MM.1S (cell line): Measurements from ENCODE around the gene RAB11FIP2.

Experiments used
- DNase-seq: peaks from one replicate; pipeline ENCODE4 v3.0.0-alpha.2; 2015
- H2AFZ ChIP-seq: fragments of 300-600 bp; sonication (generic); 2 replicates; pipeline ENCODE4 v1.6.0; 2016; ENCODE audit warnings: antibody characterized with exemption, low read length
- H3F3A ChIP-seq: fragments of 300-600 bp; sonication (generic); 2 replicates; pipeline ENCODE4 v1.6.1; 2016; ENCODE audit warnings: mild to moderate bottlenecking, antibody characterized with exemption, low read length, moderate library complexity, mixed read lengths; ENCODE audit not compliant: insufficient read depth
- H3K27ac ChIP-seq: fragments of 300-600 bp; sonication (generic); 2 replicates; pipeline ENCODE4 v1.5.1; 2016; ENCODE audit warnings: mild to moderate bottlenecking, low read length
- H3K27me3 ChIP-seq: fragments of 300-600 bp; sonication (generic); replicated peaks from 2 replicates; pipeline ENCODE4 v1.6.0; 2016; ENCODE audit warnings: low read length; ENCODE audit not compliant: insufficient read depth
- H3K36me3 ChIP-seq: fragments of 300-600 bp; sonication (generic); replicated peaks from 2 replicates; pipeline ENCODE4 v1.6.1; 2016; ENCODE audit warnings: mild to moderate bottlenecking, low read length, mixed read lengths; ENCODE audit not compliant: insufficient read depth
- H3K4me1 ChIP-seq: fragments of 300-600 bp; sonication (generic); 2 replicates; pipeline ENCODE4 v1.6.1; 2016; ENCODE audit warnings: low read length, mixed read lengths
- H3K4me2 ChIP-seq: fragments of 300-600 bp; sonication (generic); 2 replicates; pipeline ENCODE4 v1.6.0; 2016; ENCODE audit warnings: low read depth, low read length
- H3K4me3 ChIP-seq: fragments of 300-600 bp; sonication (generic); 2 replicates; pipeline ENCODE4 v1.5.1; 2016; ENCODE audit warnings: low read length, mixed read lengths
- H3K79me2 ChIP-seq: fragments of 300-600 bp; sonication (generic); 2 replicates; pipeline ENCODE4 v1.6.1; 2016; ENCODE audit warnings: mixed run types, low read length, mixed read lengths
- H3K9ac ChIP-seq: fragments of 300-600 bp; sonication (generic); 2 replicates; pipeline ENCODE4 v1.6.1; 2016; ENCODE audit warnings: low read length, mixed read lengths
- H3K9me2 ChIP-seq: fragments of 300-600 bp; sonication (generic); replicated peaks from 2 replicates; pipeline ENCODE4 v1.6.1; 2016; ENCODE audit warnings: mild to moderate bottlenecking, low read length, mixed read lengths; ENCODE audit not compliant: insufficient read depth
- H3K9me3 ChIP-seq: fragments of 300-600 bp; sonication (generic); replicated peaks from 2 replicates; pipeline ENCODE4 v1.6.1; 2016; ENCODE audit warnings: mild to moderate bottlenecking, low read length, mixed read lengths; ENCODE audit not compliant: insufficient read depth
- H4K20me1 ChIP-seq: fragments of 300-600 bp; sonication (generic); 2 replicates; pipeline ENCODE4 v1.6.1; 2016; ENCODE audit warnings: mild to moderate bottlenecking, low read length, moderate library complexity, mixed read lengths; ENCODE audit not compliant: insufficient read depth
- CTCF ChIP-seq: fragments of 300-600 bp; sonication (generic); IDR thresholded peaks from 2 replicates; pipeline ENCODE4 v1.5.1; 2016; ENCODE audit warnings: antibody characterized with exemption, low read length, mixed read lengths
- EZH2 ChIP-seq: fragments of 300-600 bp; sonication (generic); optimal IDR thresholded peaks from 2 replicates; pipeline ENCODE3; 2017; ENCODE audit warnings: low read depth, mild to moderate bottlenecking, antibody characterized with exemption, low read length, mixed read lengths
- EZH2phosphoT487 ChIP-seq: fragments of 300-600 bp; sonication (generic); IDR thresholded peaks from 2 replicates; pipeline ENCODE4 v1.6.1; 2018; ENCODE audit warnings: antibody characterized with exemption, low read length

The RAB11FIP2 gene

GRCh38 chr10:117964536-117964935, 82.2 kb downstream of the RAB11FIP2 start:
- no peaks in the 10 kb centered on the region for H3K9me2 ChIP-seq
- TF ChIP-seq EZH2, result no peak
- no peak for TF ChIP-seq EZH2phosphoT487
- TF ChIP-seq CTCF, result no peak
- H3K27me3 ChIP-seq, result no peaks in the 10 kb centered on the region
- H4K20me1 ChIP-seq, result no peaks in the 10 kb centered on the region
- H2AFZ ChIP-seq, result no peak overlapping the region
- no peak overlapping the region for H3K4me3 ChIP-seq
- H3K27ac ChIP-seq, result no peak overlapping the region
- H3K79me2 ChIP-seq, result no peaks in the 10 kb centered on the region
- no peak overlapping the region for H3K9ac ChIP-seq
- no peaks in the 10 kb centered on the region for H3K4me1 ChIP-seq
- no peaks in the 10 kb centered on the region for H3F3A ChIP-seq
- no peaks in the 10 kb centered on the region for H3K9me3 ChIP-seq
- no peak overlapping the region for H3K4me2 ChIP-seq
- no peak for DNase-seq
- no peaks in the 10 kb centered on the region for H3K36me3 ChIP-seq

- Histone ChIP-seq H4K20me1 (no peaks in the 10 kb centered on the region), H3K9me3 (no peaks in the 10 kb centered on the region), H3F3A (no peaks in the 10 kb centered on the region), H3K9me2 (no peaks in the 10 kb centered on the region), H3K4me3 (no peak overlapping the region), H3K27me3 (no peaks in the 10 kb centered on the region), H2AFZ (no peak overlapping the region), H3K79me2 (no peaks in the 10 kb centered on the region), H3K36me3 (no peaks in the 10 kb centered on the region), H3K4me1 (no peaks in the 10 kb centered on the region), H3K27ac (no peak overlapping the region), H3K4me2 (no peak overlapping the region), H3K9ac (no peak overlapping the region)
- TF ChIP-seq EZH2phosphoT487, result no peak
- TF ChIP-seq CTCF, result no peak
- TF ChIP-seq EZH2, result no peak
- no peak for DNase-seq
Observed at GRCh38 chr10:117960345-117960935, 86.3 kb downstream of the RAB11FIP2 start.

GRCh38 chr10:117956972-117957371, 89.8 kb downstream of the RAB11FIP2 start:
- Histone ChIP-seq H3K9ac (no peak overlapping the region), H3K79me2 (no peaks in the 10 kb centered on the region), H3K36me3 (no peaks in the 10 kb centered on the region), H2AFZ (no peak overlapping the region), H3K4me2 (no peak overlapping the region), H3K9me3 (no peaks in the 10 kb centered on the region), H3K27me3 (no peaks in the 10 kb centered on the region), H3K4me1 (no peaks in the 10 kb centered on the region), H3K4me3 (no peak overlapping the region), H4K20me1 (no peaks in the 10 kb centered on the region), H3K27ac (no peak overlapping the region), H3F3A (no peaks in the 10 kb centered on the region), H3K9me2 (no peaks in the 10 kb centered on the region)
- no peak for DNase-seq
- TF ChIP-seq CTCF (no peak), EZH2 (no peak), EZH2phosphoT487 (no peak)
